Central memory CD4-positive, alpha-beta T cell (primary cell): ENCODE data around the gene CASP14.
"Not testable (repeated sequence)": the region's sequence is repeated elsewhere in the genome, so short reads cannot be mapped to it uniquely, and the experiment has no call there.

Source experiments
- DNase-seq: peaks from one replicate; pipeline ENCODE4 v3.0.0; 2022

CASP14 gene

GRCh38 chr19:15072930-15073647 lies 23.8 kb downstream of the CASP14 start:
- no peak for DNase-seq

GRCh38 chr19:15074371-15074770 lies 25.1 kb downstream of the CASP14 start:
- DNase-seq: no peak

- no peak for DNase-seq
Observed at GRCh38 chr19:15075806-15076205, 26.5 kb downstream of the CASP14 start.

GRCh38 chr19:15080002-15080401 lies 30.7 kb downstream of the CASP14 start:
- DNase-seq: not testable (repeated sequence)

- no peak for DNase-seq
Observed at GRCh38 chr19:15081911-15082310, 32.6 kb downstream of the CASP14 start, which contains the start of gene OR1I1. TSS of gene OR1I1 (plus strand) at chr19:15082211. CDS start at chr19:15087066, 4,855 bp downstream.

- no peak for DNase-seq
Observed at GRCh38 chr19:15087182-15087581, 37.9 kb downstream of the CASP14 start.

GRCh38 chr19:15091918-15092753 lies 42.9 kb downstream of the CASP14 start:
- DNase-seq: peak; percentile 58

GRCh38 chr19:15093001-15093400 lies 43.7 kb downstream of the CASP14 start:
- DNase-seq: no peak

GRCh38 chr19:15096223-15096622 lies 46.9 kb downstream of the CASP14 start:
- no peak for DNase-seq

GRCh38 chr19:15097980-15098379 lies 48.7 kb downstream of the CASP14 start:
- DNase-seq: not testable (repeated sequence)

GRCh38 chr19:15098460-15098859 lies 49.2 kb downstream of the CASP14 start:
- no peak for DNase-seq

GRCh38 chr19:15099017-15099582 lies 49.8 kb downstream of the CASP14 start:
- no peak for DNase-seq

- DNase-seq: peak; percentile 25
Observed at GRCh38 chr19:15101479-15102082, 52.3 kb downstream of the CASP14 start.

- DNase-seq: no peak
Observed at GRCh38 chr19:15104003-15104402, 54.7 kb downstream of the CASP14 start.

- no peak for DNase-seq
Observed at GRCh38 chr19:15104411-15104810, 55.1 kb downstream of the CASP14 start.

GRCh38 chr19:15105044-15105443 lies 55.8 kb downstream of the CASP14 start:
- no peak for DNase-seq

- no peak for DNase-seq
Observed at GRCh38 chr19:15107061-15108010, 58.1 kb downstream of the CASP14 start, which contains the start of gene SYDE1. TSS of gene SYDE1 (plus strand) at chr19:15107401. CDS start at chr19:15107434, 33 bp downstream.
